HCT116 (cell line): Measurements from ENCODE around the gene SRRT.

Experiments used
- ELF1 ChIP-seq: IDR thresholded peaks from 2 replicates; pipeline ENCODE4 v1.6.1; 2012; ENCODE audit warnings: low read depth, borderline replicate concordance
- EZH2 ChIP-seq: fragments of 200-600 bp; sonication (generic); IDR thresholded peaks from 2 replicates; pipeline ENCODE4 v1.6.1; 2017; ENCODE audit warnings: antibody characterized with exemption, mixed run types
- POLR2A ChIP-seq: IDR thresholded peaks from 2 replicates; pipeline ENCODE4 v1.7.0; 2011; ENCODE audit warnings: borderline replicate concordance; ENCODE audit not compliant: insufficient read depth, insufficient read length; ENCODE audit errors: extremely low read depth
- POLR2AphosphoS5 ChIP-seq: IDR thresholded peaks from 2 replicates; pipeline ENCODE4 v1.6.1; 2011; ENCODE audit warnings: mild to moderate bottlenecking, low read depth, low read length, moderate library complexity
- SP1 ChIP-seq: IDR thresholded peaks from 2 replicates; pipeline ENCODE4 v1.6.1; 2012; ENCODE audit warnings: low read depth
- ZFX ChIP-seq: fragments of 450-650 bp; IDR thresholded peaks from 2 replicates; pipeline ENCODE4 v1.6.1; 2017
- ZNF274 ChIP-seq: fragments of 200-500 bp; sonication (Bioruptor generic); IDR thresholded peaks from 2 replicates; pipeline ENCODE4 v1.6.1; 2014; ENCODE audit warnings: mild to moderate bottlenecking, low read depth, low read length, inconsistent platforms
- TF ChIP-seq, protein P1 (sequence below), 3 experiments: fragments of 200-600 bp in 1 of 3; sonication (generic) in 1 of 3; IDR thresholded peaks in 2 of 3; conservative IDR thresholded peaks in 1 of 3; 2 replicates each; pipeline ENCODE4 v1.5.1; 2012 to 2017; ENCODE audit warnings: low read depth in 2 of 3, low read length in 2 of 3, antibody characterized with exemption in 1 of 3, borderline replicate concordance in 1 of 3, control low read depth in 1 of 3, mild to moderate bottlenecking in 1 of 3, mixed read lengths in 1 of 3, mixed run types in 1 of 3, moderate library complexity in 1 of 3; ENCODE audit not compliant: insufficient read depth in 1 of 3
- TF ChIP-seq, protein P2 (sequence below): IDR thresholded peaks from 2 replicates; pipeline ENCODE4 v1.6.1; 2012
- TF ChIP-seq, protein P3 (sequence below): IDR thresholded peaks from 2 replicates; pipeline ENCODE4 v1.6.1; 2012
- TF ChIP-seq, protein P4 (sequence below): IDR thresholded peaks from 2 replicates; pipeline ENCODE4 v1.6.1; 2012; ENCODE audit warnings: low read depth

DNA sequence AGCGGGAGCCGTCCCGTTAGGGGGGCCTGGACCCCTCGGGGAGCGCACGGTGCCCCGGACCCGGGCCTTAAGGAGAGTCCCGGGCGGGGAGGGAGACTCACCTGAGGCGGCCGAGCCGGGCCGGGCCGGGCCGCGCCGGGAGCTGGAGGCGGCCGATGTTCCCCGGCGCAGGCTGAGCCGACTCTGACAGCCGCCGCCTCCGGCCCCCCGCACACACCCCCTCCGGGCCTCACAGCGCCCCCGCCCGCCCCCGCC is 20.7 kb downstream of the SRRT start, which contains the start of gene ACHE:
- no peak for TF ChIP-seq POLR2A
- TF ChIP-seq POLR2AphosphoS5: no peak
- TF ChIP-seq, protein P1, sequence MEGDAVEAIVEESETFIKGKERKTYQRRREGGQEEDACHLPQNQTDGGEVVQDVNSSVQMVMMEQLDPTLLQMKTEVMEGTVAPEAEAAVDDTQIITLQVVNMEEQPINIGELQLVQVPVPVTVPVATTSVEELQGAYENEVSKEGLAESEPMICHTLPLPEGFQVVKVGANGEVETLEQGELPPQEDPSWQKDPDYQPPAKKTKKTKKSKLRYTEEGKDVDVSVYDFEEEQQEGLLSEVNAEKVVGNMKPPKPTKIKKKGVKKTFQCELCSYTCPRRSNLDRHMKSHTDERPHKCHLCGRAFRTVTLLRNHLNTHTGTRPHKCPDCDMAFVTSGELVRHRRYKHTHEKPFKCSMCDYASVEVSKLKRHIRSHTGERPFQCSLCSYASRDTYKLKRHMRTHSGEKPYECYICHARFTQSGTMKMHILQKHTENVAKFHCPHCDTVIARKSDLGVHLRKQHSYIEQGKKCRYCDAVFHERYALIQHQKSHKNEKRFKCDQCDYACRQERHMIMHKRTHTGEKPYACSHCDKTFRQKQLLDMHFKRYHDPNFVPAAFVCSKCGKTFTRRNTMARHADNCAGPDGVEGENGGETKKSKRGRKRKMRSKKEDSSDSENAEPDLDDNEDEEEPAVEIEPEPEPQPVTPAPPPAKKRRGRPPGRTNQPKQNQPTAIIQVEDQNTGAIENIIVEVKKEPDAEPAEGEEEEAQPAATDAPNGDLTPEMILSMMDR (IDR thresholded peaks at IDR 0.05 in 2 of 3, conservative IDR thresholded peaks at IDR 0.05 in 1 of 3; ENCODE audit: borderline replicate concordance in 1 of 3, insufficient read depth in 1 of 3, low read depth in 2 of 3, low read length in 2 of 3): no peak
- TF ChIP-seq, protein P2, sequence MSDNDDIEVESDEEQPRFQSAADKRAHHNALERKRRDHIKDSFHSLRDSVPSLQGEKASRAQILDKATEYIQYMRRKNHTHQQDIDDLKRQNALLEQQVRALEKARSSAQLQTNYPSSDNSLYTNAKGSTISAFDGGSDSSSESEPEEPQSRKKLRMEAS: no peak
- TF ChIP-seq EZH2: no peak
- TF ChIP-seq ZFX: no peak
- TF ChIP-seq ZNF274: no peak
- no peak for TF ChIP-seq SP1
- no peak for TF ChIP-seq ELF1
- TF ChIP-seq, protein P3, sequence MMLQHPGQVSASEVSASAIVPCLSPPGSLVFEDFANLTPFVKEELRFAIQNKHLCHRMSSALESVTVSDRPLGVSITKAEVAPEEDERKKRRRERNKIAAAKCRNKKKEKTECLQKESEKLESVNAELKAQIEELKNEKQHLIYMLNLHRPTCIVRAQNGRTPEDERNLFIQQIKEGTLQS: no peak
- TF ChIP-seq, protein P4, sequence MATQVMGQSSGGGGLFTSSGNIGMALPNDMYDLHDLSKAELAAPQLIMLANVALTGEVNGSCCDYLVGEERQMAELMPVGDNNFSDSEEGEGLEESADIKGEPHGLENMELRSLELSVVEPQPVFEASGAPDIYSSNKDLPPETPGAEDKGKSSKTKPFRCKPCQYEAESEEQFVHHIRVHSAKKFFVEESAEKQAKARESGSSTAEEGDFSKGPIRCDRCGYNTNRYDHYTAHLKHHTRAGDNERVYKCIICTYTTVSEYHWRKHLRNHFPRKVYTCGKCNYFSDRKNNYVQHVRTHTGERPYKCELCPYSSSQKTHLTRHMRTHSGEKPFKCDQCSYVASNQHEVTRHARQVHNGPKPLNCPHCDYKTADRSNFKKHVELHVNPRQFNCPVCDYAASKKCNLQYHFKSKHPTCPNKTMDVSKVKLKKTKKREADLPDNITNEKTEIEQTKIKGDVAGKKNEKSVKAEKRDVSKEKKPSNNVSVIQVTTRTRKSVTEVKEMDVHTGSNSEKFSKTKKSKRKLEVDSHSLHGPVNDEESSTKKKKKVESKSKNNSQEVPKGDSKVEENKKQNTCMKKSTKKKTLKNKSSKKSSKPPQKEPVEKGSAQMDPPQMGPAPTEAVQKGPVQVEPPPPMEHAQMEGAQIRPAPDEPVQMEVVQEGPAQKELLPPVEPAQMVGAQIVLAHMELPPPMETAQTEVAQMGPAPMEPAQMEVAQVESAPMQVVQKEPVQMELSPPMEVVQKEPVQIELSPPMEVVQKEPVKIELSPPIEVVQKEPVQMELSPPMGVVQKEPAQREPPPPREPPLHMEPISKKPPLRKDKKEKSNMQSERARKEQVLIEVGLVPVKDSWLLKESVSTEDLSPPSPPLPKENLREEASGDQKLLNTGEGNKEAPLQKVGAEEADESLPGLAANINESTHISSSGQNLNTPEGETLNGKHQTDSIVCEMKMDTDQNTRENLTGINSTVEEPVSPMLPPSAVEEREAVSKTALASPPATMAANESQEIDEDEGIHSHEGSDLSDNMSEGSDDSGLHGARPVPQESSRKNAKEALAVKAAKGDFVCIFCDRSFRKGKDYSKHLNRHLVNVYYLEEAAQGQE: no peak
